ENCODE data around the gene DAPP1.

The DAPP1 gene

DNA sequence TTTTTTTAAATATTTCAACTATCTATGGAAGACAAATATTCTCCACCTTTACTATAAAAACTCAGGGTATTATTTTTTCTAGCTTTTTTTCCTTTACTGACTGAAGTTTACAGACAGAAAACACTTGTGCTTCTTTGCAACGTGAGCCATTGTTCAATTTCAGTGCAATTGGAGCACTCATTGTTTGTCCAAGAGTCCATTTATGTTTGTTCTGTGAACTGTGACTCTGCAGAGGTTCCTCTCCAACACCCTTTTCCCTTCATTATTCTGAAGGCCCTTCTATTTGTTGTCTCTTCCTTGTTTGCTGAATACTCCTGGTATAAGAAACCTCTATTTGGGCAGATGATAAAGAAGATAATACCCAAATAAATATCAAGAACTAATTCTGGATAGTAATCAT lies 37.4 kb downstream of the DAPP1 start:
- no peak for TF ChIP-seq POLR2A (IDR thresholded peaks at IDR 0.05; ENCODE audit: low read depth, low read length)
- FAIRE-seq (no peak), DNase-seq (ENCODE audit: insufficient read length, low spot score) (no peak)

DNA sequence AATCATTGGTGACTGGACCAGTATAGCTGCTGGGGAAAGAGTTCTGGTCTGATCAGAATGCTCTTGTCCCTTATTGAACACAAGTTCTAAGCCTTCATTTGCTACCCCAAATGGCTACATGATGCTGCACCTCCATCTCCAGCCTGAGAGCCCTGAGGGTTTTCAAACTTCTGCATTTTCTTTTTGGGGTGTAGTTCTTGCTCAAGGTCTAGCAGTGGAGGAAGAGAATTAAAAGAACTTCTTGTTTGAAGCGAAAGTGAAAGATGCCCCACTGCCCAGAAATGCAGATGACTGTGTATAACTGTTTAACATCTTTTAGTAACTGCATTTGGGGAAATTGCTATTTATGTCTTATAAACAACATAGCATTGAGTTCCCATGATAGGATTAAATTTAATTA lies 39.1 kb downstream of the DAPP1 start:
- FAIRE-seq (no peak), DNase-seq (ENCODE audit: insufficient read length, low spot score) (no peak)

DNA sequence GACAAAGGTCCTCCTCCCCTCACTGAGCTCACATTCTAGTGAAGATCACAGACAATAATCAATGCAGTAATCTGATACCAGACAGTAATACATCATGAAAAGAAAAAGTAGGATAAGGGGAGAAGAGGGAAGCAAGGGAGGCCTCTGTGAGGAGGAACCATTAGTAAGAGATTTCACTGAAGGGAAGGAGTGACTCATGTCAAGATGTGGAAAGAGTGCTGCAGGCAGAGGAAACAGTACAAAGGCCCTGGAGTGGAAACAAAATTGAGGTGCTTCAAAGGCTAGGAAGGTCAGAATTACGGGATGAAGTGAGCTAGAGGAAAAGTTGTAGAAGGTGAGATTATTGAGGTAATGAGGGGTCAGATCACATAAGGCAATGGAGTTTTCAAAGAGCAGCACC lies 39.5 kb downstream of the DAPP1 start:
- FAIRE-seq = no peak
- TF ChIP-seq POLR2A (IDR thresholded peaks at IDR 0.05; ENCODE audit: low read depth, low read length) = no peak
- DNase-seq (ENCODE audit: insufficient read length, low spot score) = no peak

More for the DNA sequence above, 39.1 kb downstream of the DAPP1 start:
- no peak for TF ChIP-seq POLR2A (IDR thresholded peaks at IDR 0.05; ENCODE audit: low read depth, low read length)

DNA sequence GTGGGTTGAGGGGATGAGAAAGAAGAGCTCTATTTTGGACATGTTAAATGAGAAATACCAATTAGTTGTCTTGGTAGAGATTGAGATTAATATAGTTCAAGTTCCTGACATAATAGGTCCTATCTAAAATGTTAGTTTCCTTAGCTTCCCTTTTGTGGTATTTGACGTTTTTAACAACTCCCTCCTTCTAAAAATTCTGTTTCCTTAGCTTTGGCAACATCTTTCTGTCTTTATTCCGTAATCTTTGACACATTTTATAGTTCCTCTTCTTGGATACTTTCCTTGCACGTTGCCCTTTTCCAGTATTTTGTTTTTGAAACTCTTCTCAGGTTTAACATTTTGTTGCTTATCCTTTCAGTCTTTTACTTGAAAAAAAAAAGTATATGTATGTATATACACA lies 40.7 kb downstream of the DAPP1 start:
- FAIRE-seq (no peak), DNase-seq (ENCODE audit: insufficient read length, low spot score) (no peak)
- TF ChIP-seq POLR2A (IDR thresholded peaks at IDR 0.05; ENCODE audit: low read depth, low read length) = no peak

DNA sequence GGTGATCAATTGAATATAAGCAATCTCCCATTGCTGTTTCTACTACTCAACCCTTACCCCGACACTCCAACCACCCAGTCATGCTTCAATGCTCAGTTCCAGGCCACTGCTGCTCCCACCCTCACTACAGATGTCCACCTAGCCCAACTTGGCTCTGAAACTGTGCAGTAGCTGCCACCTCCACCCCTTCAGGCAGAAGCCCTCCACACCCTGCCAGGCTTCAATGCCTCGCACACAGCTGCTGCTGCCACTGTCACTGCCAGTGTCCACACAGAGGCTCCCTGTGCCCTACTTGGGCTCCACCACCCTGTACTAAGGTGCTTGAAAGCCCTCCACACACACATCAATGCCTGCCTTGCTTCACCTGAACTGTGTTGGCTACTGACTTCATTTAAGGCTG lies 43.0 kb downstream of the DAPP1 start:
- FAIRE-seq (no peak), DNase-seq (ENCODE audit: insufficient read length, low spot score) (no peak)
- TF ChIP-seq POLR2A (IDR thresholded peaks at IDR 0.05; ENCODE audit: low read depth, low read length) = no peak

DNA sequence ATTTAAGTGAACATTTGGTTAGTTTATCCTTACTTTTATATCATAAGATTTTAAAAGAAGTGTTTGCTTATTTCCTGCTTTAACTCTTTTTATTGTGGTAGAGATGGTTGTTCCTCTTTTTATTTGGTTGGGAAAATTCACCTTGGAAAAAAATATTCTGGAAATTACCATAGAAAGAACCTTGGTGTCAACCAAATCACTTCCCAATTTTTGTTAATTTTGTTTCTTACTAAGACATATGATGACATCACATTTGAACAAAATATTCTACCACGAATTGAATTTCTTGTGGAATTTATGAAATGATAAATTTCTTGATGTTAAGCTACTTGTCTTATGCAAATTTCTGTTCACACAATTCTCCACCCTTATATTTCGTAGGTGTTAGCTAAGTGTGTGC lies 43.9 kb downstream of the DAPP1 start:
- no peak for TF ChIP-seq POLR2A (IDR thresholded peaks at IDR 0.05; ENCODE audit: low read depth, low read length)
- no peak for FAIRE-seq

DNA sequence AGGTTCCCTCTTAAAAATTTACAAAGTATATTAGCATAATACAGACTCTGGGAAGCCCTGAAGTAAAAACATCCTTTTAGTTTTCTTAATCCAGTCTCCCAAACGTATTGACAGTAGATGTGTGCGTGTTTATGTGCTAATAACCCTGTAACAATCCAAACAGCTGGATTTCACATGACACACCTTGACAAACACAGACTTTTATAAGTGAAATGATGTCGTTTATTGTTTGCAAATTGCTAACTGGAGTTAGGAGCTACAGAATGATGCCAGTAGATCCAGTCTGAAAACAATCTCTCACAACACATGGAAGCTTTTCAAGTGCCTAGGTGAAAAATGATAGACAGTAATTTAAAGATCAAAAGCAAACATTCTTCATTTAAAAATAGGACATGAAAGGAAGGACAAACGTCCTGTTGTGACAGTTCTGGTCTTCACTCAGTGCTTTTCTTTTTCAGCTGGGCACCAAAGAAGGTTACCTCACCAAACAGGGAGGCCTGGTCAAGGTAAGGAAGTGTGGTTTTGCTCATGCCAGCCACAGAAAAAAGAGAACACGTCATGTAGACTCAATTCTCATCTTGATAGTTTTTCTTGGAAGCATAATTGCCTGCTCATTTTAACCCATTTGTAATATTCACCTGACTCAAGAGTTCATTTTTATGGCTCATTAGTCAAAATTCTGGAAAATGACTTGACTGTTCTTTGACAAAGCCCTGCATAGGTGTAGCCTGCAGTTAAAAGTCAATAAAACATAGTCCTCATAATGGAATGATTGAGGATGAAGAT lies 44.7 kb downstream of the DAPP1 start:
- DNase-seq (ENCODE audit: insufficient read length, low spot score) (no peak), FAIRE-seq (no peak)
- no peak for TF ChIP-seq POLR2A (IDR thresholded peaks at IDR 0.05; ENCODE audit: low read depth, low read length)

More for the DNA sequence above, 43.9 kb downstream of the DAPP1 start:
- no peak for DNase-seq (ENCODE audit: insufficient read length, low spot score)

DNA sequence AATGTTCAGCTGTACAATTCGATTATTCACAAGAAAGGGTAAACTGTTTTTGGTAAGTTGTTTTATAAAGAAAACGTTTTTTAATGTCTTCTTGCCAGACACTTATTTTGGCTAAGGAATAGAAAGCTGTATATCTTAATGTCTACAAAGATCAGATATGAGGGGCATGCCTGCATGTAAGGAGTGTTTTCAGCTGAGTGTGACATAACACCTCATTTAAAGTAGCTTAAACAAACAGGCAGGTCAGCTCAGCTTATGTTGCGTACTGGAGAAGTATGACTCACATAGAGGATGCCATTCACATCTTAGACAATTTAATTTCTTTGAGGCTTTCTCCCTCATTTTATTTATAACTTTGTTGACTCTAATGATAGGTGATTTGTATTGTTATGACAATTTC lies 47.2 kb downstream of the DAPP1 start:
- TF ChIP-seq POLR2A (IDR thresholded peaks at IDR 0.05; ENCODE audit: low read depth, low read length) = no peak
- DNase-seq (ENCODE audit: insufficient read length, low spot score) = no peak
- FAIRE-seq = peak; percentile 72

DNA sequence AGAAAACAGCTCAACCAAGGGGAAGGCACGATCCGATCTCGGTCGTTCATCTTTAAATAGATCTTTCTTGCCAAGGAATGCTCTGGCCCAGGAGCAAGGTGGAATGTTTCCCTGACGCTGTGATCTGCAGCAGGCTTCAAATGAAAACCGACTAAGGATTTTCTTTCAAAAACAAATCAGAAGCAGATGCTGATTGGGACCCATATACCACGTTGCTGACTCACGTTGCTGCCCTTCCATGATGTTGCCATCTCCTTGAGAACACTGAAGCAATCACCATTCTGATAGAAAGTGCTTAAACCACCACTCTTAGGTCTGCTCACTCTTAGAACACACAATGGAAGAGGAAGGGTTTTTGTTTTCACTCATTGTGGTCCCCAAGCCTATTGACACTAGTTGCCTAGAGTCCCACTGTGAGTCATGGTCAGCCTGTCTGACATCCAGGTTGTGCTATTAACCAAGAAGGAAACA lies 51.5 kb downstream of the DAPP1 start:
- DNase-seq (ENCODE audit: insufficient read length, low spot score) = no peak

DNA sequence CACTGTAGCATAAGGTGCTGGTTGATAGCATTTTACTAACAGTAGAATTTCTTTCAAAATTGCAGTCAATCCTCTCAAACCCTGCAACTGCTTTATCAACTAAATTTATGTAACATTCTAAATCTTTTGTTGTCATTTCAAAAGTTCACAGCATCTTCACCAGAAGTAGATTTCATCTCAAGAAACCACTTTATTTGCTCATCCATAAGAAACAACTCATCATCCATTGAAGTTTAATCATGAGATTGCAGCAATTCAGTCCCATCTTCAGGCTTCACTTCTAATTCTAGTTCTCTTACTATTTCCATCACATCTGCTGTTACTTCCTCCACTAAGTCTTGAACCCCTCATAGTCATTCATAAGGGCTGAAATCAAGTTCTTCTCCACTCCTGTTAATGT lies 55.9 kb downstream of the DAPP1 start:
- no peak for TF ChIP-seq POLR2A (IDR thresholded peaks at IDR 0.05; ENCODE audit: low read depth, low read length)
- no peak for DNase-seq (ENCODE audit: insufficient read length, low spot score)
- FAIRE-seq = no peak

More for the DNA sequence above, 51.5 kb downstream of the DAPP1 start:
- TF ChIP-seq POLR2A (IDR thresholded peaks at IDR 0.05; ENCODE audit: low read depth, low read length) = no peak
- FAIRE-seq = no peak

DNA sequence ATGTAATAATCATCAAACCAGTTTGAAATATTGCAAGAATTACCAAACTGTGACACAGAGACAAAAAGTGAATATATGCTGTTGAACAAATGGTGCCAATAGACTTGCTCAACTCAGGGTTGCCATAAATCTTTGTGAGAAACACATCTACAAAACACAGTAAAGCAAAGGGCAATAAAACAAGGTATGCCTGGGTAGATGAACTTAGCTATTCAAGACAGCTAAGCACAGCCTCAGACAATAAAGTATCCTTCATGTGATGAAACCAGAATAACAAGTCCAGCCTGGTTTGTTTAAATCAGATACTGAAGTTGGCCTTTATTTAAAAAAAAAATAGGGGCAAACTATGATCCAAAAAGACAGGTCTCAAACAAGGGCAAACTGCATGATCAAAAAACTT lies 58.4 kb downstream of the DAPP1 start:
- no peak for TF ChIP-seq POLR2A (IDR thresholded peaks at IDR 0.05; ENCODE audit: low read depth, low read length)
- no peak for FAIRE-seq
- no peak for DNase-seq (ENCODE audit: insufficient read length, low spot score)

DNA sequence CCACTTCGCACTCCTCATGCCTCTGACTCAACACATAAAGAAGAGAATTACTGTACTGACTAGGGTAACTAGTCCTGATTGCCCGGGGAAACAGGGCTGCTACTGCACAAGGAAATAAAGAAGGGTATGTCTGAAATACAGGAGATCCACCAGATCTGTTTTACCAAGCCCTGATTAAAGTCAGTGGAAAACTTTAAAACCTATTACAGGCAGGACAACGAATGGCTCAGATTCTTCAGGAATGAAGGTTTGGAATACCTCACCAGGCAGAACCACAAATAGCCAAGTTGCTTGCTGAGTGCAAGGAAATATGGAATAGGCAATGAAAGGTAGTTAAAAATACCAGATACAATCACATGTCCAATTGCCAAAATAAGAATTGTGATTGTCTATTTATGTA lies 60.3 kb downstream of the DAPP1 start:
- TF ChIP-seq POLR2A (IDR thresholded peaks at IDR 0.05; ENCODE audit: low read depth, low read length) = no peak
- FAIRE-seq = no peak

DNA sequence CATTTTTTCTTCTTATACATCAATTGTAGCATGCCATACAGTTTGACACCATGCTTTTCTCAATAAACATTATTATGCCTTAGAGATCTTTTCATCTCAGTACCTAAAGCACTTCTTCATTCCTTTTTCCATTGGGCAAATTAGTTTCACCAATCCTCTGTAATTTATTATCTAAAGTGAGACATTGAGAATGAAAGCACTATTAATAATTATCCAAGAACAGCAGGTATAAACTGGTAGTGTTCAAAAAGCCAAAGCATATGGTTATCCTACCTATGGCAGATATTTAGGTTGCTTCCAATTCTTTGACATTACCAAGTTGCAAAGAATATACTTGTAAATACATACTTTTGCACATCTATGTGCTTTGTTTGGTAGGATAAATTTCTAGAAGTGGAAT lies 62.0 kb downstream of the DAPP1 start:
- no peak for TF ChIP-seq POLR2A (IDR thresholded peaks at IDR 0.05; ENCODE audit: low read depth, low read length)
- FAIRE-seq = no peak
- DNase-seq (ENCODE audit: insufficient read length, low spot score) = no peak

More for the DNA sequence above, 60.3 kb downstream of the DAPP1 start:
- DNase-seq (ENCODE audit: insufficient read length, low spot score) = no peak

DNA sequence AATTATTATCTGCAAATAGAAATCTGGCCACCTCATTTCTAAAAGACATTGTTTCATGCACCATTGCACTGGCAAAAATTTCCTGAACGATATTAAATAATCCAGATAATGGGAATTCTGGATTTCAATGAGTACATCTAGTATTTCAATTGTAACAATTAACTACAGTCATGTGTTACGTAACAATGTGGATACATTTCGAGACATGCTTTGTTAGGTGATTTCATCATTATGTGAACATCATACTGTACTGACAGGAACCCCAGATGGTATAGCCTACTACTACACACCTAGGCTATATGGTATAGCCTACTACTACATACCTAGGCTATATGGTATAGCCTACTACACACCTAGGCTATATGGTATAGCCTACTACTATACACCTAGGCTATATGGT lies 62.8 kb downstream of the DAPP1 start:
- DNase-seq (ENCODE audit: insufficient read length, low spot score) = no peak
- TF ChIP-seq POLR2A (IDR thresholded peaks at IDR 0.05; ENCODE audit: low read depth, low read length) = no peak
- FAIRE-seq = no peak

DNA sequence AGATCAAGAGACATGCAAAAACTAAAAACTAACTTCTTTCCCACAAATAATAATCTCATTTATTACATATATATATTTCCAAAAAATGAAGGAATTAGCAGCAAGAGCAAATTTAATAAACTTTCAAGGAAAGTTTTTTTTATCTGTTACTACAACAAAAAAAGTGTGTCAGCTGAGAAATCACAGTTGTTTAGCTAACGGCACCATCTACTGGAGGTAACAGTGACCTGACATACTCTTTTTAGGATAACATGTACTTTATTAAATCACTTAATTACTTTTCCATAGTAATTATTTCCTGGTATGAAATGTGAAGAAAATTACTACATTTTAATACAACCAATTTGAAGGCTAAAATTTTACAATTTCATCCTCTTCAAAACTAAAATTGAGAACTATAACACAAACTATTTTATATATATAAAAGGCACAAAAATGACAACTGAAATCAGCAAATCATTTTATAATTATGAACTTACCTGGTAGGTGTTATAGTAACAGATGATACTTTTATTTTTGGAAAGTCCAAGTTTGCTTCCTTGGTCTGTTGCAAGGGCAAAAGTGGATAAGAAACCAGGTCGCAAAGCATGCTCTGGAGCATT lies 68.5 kb downstream of the DAPP1 start:
- no peak for FAIRE-seq
- no peak for TF ChIP-seq POLR2A (IDR thresholded peaks at IDR 0.05; ENCODE audit: low read depth, low read length)
- DNase-seq (ENCODE audit: insufficient read length, low spot score) = no peak
